ENCODE results near the gene CUBN.

Gene CUBN

DNA sequence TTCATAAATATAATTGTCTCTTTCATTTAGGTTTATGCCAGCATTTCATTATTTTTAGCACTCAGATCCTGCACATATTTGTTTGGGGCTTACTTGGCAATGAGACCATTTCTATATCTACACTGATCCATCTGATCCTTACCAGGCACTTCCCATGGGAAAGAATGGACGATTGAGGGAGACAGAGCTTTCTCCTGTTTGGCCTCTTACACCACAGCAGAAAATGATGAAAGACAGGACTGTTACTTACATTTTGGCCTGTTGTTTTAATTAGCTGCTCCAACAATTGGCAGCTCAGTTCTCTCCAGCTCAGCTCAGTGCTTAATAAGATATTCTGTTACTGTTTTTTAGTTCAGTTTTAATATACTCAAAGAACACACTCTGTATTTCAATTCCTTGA lies 234.8 kb downstream of the CUBN start:
- DNase-seq (ENCODE audit: low spot score) = no peak
- H3K27ac Mint-ChIP-seq = no peak overlapping the region
- H3K4me1 Mint-ChIP-seq (ENCODE audit: low read depth) = peaks cover 4% of the 10 kb centered on the region
- no peaks in the 10 kb centered on the region for H3K36me3 Mint-ChIP-seq (ENCODE audit: low read depth)
- peaks cover 31% of the 10 kb centered on the region for H3K27me3 Mint-ChIP-seq (ENCODE audit: low read depth)
- H3K4me3 Mint-ChIP-seq = no peak overlapping the region
- H3K9me3 Mint-ChIP-seq = no peaks in the 10 kb centered on the region

DNA sequence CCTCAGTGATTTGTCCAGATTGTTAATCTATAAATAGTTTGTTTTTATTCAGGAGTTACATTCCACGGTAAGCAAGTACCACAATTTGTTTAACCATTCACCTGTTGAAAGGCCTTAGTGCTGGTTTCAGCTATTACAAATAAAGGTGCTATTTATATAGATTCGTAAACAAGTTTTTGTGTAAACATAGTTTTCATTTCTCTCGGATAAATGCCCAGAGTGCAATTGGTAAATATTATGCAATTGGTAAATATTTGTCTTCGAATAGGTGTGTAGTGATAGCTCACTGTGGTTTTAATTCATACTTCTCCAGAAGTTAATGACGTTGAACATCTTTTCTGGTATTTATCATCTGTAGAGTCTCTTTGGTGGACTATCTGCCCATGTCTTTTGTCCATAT lies 235.9 kb downstream of the CUBN start:
- H3K36me3 Mint-ChIP-seq (ENCODE audit: low read depth) = no peaks in the 10 kb centered on the region
- H3K4me1 Mint-ChIP-seq (ENCODE audit: low read depth) = peaks cover 4% of the 10 kb centered on the region
- DNase-seq (ENCODE audit: low spot score) = no peak
- H3K27me3 Mint-ChIP-seq (ENCODE audit: low read depth) = peaks cover 28% of the 10 kb centered on the region
- no peaks in the 10 kb centered on the region for H3K9me3 Mint-ChIP-seq
- no peak overlapping the region for H3K4me3 Mint-ChIP-seq
- H3K27ac Mint-ChIP-seq = no peak overlapping the region

DNA sequence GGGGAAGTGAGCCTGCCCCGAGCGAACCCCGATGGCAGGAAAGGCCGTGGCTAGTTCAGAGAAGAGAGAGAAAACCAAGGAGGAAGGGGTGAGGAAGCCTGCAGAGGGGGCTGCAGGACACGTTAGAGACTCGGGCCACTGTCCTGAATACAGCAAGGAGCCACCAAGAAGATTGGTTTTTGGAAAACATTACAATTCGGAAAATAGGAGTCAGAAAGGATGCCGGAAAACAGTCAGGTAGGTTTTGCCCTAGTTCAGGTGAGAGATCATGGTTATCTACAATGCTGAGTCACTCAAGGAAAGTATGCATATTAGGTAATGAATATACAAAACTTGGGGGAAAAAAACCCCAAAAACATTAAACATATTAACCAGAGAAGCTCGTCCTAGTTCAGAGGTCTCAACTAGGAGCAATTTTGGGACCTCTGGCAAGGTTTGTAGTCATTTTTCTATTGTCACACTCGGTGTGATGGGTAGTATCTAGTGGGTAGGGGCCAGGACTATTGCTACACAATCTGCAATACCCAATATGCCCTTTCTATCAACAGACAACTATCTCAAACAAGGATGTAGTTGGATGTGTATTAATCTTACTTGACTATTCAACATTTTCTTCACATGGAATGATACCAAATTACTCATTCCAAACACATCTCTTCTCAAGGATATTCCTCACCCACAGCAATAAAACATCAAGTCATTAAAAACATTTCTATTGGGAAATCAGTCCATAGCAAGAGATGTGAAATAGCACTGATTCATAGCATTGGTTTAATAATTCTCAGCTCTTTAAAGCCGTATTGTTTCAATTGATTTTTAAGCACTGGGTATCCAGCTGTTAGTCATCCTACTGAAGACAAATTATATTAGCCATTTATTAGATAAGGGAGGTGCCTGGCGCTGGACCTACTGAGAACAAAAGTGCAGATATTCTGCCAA lies 238.0 kb downstream of the CUBN start:
- Mint-ChIP-seq H3K27ac (no peak overlapping the region), H3K4me3 (peak overlapping the region; percentile 37), H3K27me3 (ENCODE audit: low read depth) (peaks cover 30% of the 10 kb centered on the region)

DNA sequence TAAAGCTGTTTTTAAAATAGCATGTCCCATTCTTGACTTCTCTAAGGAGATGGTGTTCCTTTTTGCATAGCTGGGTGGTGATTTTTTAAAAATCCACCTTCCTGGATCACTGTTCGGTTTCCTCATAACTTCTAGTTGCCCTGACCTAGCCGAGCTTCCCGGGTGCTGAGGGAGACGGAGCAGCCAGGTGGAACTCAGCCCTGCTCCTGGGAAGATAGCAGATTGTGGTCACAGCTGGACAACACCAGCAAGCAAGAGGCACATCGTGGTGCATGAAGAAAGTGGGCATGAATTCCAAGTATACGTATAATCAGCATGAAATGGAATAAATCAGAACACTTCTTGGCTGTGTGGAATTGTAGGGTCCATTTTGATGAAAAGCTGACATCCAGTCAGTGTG lies 238.9 kb downstream of the CUBN start:
- peaks cover 4% of the 10 kb centered on the region for H3K4me1 Mint-ChIP-seq (ENCODE audit: low read depth)
- H3K9me3 Mint-ChIP-seq = no peaks in the 10 kb centered on the region
- H3K36me3 Mint-ChIP-seq (ENCODE audit: low read depth) = no peaks in the 10 kb centered on the region
- H3K27ac Mint-ChIP-seq = no peak overlapping the region
- H3K4me3 Mint-ChIP-seq = no peak overlapping the region
- no peak for DNase-seq (ENCODE audit: low spot score)
- peaks cover 25% of the 10 kb centered on the region for H3K27me3 Mint-ChIP-seq (ENCODE audit: low read depth)

More for the DNA sequence above, 238.0 kb downstream of the CUBN start:
- DNase-seq (ENCODE audit: low spot score) = no peak
- Mint-ChIP-seq H3K9me3 (no peaks in the 10 kb centered on the region), H3K36me3 (ENCODE audit: low read depth) (no peaks in the 10 kb centered on the region), H3K4me1 (ENCODE audit: low read depth) (peaks cover 4% of the 10 kb centered on the region)

DNA sequence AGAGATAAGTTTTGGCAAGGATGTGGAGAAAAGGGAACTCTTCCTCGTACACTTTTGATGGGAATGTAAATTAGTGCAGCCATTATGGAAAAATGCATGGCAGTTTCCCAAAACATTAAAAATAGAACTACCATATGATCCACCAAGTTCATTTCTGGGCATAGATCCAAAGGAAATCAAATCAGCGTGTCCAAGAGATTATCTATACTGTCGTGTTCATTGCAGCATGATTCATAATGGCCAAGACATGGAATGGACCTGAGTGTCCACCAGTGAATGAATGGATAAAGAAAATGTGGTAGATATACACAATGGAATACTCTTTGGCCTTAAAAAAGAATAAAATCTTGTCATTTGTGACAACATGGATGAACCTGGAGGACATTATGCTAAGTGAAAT lies 242.0 kb downstream of the CUBN start:
- H3K4me3 Mint-ChIP-seq = no peak overlapping the region
- H3K27ac Mint-ChIP-seq = no peak overlapping the region
- no peaks in the 10 kb centered on the region for H3K9me3 Mint-ChIP-seq
- DNase-seq (ENCODE audit: low spot score) = no peak
- no peaks in the 10 kb centered on the region for H3K36me3 Mint-ChIP-seq (ENCODE audit: low read depth)
- peaks cover 4% of the 10 kb centered on the region for H3K4me1 Mint-ChIP-seq (ENCODE audit: low read depth)
- H3K27me3 Mint-ChIP-seq (ENCODE audit: low read depth) = peaks cover 17% of the 10 kb centered on the region

DNA sequence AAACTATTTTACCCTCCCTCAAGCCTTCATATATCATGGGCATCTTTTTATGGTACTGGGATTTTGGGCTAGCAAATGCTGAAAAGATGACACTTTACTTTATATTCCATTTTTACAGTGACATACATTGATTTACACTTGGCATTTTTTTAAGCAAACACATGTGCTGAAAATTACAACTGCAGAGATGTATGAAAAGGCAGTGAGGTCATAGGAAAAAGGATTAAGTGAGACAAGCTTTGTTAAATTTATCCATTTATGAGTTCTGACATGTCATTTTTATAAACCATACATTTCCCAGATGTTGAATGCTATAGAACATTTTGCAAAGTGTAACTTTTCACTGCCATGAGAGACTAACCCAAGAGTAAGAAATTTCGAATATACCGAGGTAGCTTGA lies 243.6 kb downstream of the CUBN start:
- Mint-ChIP-seq H3K27me3 (ENCODE audit: low read depth) (peaks cover 10% of the 10 kb centered on the region), H3K4me1 (ENCODE audit: low read depth) (peaks cover under 1% of the 10 kb centered on the region), H3K4me3 (no peak overlapping the region), H3K27ac (no peak overlapping the region), H3K9me3 (no peaks in the 10 kb centered on the region), H3K36me3 (ENCODE audit: low read depth) (no peaks in the 10 kb centered on the region)
- DNase-seq (ENCODE audit: low spot score) = no peak

DNA sequence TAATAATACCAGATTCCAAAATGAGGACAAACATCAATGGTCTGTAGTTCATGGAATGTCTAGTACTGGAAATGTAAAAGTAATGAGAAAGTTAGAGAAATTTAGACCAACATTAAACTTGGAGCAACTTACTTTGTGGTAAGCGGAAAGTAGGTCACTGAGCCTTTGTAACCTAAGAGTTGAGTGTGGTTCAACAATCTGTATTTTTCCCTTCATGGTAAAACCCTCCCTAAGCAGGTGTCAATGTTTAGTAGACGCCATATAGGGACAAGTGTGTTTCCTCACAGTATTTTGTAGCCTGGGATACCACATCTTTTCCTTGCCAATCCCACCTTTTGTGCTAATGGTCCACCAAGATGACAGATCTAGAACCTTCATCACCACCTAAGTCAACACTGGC lies 245.1 kb downstream of the CUBN start:
- H3K4me1 Mint-ChIP-seq (ENCODE audit: low read depth) = no peaks in the 10 kb centered on the region
- H3K27me3 Mint-ChIP-seq (ENCODE audit: low read depth) = peaks cover 8% of the 10 kb centered on the region
- H3K27ac Mint-ChIP-seq = no peak overlapping the region
- DNase-seq (ENCODE audit: low spot score) = no peak
- H3K4me3 Mint-ChIP-seq = no peak overlapping the region
- H3K36me3 Mint-ChIP-seq (ENCODE audit: low read depth) = no peaks in the 10 kb centered on the region
- H3K9me3 Mint-ChIP-seq = no peaks in the 10 kb centered on the region

DNA sequence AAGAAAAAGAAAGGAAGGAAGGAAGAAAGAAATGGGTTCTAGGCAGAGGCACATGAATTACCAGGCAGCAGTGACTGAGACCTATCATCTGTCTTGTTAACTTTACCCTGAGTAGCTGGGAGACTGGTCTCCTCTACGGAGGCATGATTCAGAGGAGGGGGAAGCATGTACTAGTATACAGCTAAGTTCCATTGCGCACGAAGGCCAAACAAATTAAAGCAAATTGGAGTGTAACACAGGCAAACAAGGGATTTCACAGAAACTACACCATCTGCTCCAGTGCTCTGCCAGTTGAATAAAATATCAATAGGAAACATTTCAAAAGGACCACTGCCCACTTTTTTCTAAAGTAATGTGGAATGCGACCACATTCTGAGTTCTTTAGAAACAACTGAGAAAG lies 246.5 kb downstream of the CUBN start:
- H3K9me3 Mint-ChIP-seq = no peaks in the 10 kb centered on the region
- H3K36me3 Mint-ChIP-seq (ENCODE audit: low read depth) = no peaks in the 10 kb centered on the region
- no peak for DNase-seq (ENCODE audit: low spot score)
- no peaks in the 10 kb centered on the region for H3K4me1 Mint-ChIP-seq (ENCODE audit: low read depth)
- H3K27me3 Mint-ChIP-seq (ENCODE audit: low read depth) = peaks cover 8% of the 10 kb centered on the region
- H3K27ac Mint-ChIP-seq = no peak overlapping the region
- no peak overlapping the region for H3K4me3 Mint-ChIP-seq

DNA sequence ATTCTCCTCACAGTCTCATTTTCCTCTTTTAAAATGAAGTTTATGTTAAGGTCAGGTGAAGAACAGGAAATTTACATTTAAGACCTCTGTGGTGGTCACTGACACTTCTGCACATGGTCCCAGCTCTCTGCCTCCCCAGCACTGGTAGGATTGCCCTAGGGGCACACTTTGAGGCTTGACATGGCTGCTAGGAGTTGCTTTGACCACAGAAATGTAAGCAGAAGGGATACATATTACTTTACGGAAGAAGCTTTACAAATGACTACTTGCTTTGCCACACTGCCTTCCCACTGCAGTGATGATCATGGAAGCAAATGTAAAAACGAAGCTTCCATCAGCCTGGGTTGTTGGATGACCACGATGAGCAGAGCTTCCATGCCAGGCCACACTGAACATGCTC lies 259.3 kb downstream of the CUBN start:
- peaks cover 14% of the 10 kb centered on the region for H3K27me3 Mint-ChIP-seq (ENCODE audit: low read depth)
- no peak overlapping the region for H3K4me3 Mint-ChIP-seq
- no peaks in the 10 kb centered on the region for H3K36me3 Mint-ChIP-seq (ENCODE audit: low read depth)
- no peaks in the 10 kb centered on the region for H3K9me3 Mint-ChIP-seq
- no peak overlapping the region for H3K27ac Mint-ChIP-seq
- H3K4me1 Mint-ChIP-seq (ENCODE audit: low read depth) = no peaks in the 10 kb centered on the region
- no peak for DNase-seq (ENCODE audit: low spot score)

DNA sequence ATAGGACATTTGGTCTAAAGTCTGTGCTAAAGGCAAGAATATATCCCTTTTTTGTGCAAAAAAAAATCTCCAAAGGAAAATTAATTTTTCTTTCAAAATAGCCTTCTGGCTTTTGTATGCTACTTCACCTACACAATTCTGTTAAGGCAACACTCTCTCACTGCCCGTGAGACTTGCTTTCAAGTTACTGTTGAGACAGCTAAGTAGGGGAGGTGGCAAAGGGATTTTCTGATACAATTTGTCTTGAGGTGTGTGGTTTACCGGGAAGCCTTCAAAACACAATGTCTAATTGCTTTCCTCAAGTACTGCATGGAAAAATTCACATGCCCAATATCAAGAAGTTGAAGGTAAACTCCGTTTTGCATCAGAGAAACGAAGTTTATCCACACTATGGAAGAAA lies 261.6 kb downstream of the CUBN start:
- H3K9me3 Mint-ChIP-seq = no peaks in the 10 kb centered on the region
- no peaks in the 10 kb centered on the region for H3K36me3 Mint-ChIP-seq (ENCODE audit: low read depth)
- peaks cover 14% of the 10 kb centered on the region for H3K27me3 Mint-ChIP-seq (ENCODE audit: low read depth)
- H3K27ac Mint-ChIP-seq = no peak overlapping the region
- H3K4me3 Mint-ChIP-seq = no peak overlapping the region
- no peak for DNase-seq (ENCODE audit: low spot score)
- no peaks in the 10 kb centered on the region for H3K4me1 Mint-ChIP-seq (ENCODE audit: low read depth)

DNA sequence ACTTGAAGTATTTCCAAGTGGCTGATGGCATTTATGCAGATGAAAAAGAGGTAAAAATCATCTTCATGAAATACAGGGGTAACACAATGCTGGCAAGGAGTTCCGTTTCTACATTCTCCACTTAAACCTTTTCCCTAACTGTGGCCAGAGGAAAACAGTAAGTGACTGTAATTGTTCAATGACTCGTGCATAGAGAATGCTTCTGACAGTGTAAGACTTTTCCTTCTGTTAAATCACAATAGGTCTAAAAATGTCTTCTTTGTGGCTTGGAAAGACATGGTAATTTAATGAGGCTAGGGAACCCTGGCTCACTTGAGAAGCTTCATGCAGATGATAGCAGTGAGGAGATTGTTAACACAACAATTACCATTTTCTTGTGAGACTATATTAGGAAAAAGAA lies 262.1 kb downstream of the CUBN start:
- DNase-seq (ENCODE audit: low spot score) = no peak
- H3K36me3 Mint-ChIP-seq (ENCODE audit: low read depth) = no peaks in the 10 kb centered on the region
- H3K27me3 Mint-ChIP-seq (ENCODE audit: low read depth) = peaks cover 14% of the 10 kb centered on the region
- no peak overlapping the region for H3K4me3 Mint-ChIP-seq
- H3K9me3 Mint-ChIP-seq = no peaks in the 10 kb centered on the region
- no peaks in the 10 kb centered on the region for H3K4me1 Mint-ChIP-seq (ENCODE audit: low read depth)
- no peak overlapping the region for H3K27ac Mint-ChIP-seq

DNA sequence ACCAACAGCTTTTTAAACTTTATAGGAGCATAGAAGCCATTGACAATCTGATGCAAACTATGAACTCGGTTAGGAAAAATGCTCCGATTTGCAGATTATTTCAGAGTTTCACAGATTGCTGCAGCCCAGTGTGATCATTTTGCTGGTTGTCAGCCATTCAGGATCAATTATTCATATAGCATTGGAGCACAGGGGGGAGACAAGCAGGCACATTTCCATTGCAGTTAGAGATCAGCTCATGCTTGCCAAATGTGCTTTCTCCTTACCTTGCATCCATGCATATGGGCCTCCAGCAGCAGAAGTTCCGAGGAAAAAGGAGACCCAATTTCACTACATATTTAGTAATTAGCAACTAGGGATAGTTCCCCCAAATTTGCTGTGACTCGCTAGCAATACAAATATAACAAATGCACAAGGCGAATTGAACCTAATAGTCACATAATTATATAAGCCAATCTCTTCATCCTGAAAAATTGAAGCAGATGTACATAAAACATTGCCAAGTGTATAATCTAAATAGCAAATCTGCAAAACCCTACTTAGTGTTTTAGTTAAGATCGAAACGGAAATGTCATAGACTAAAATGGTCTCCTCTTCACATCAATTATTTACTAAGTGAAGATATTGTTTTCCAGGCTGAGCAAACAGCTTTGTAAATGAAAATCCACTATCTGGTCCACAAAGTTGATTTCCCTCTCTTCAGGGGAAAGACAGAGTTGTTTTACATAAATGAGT lies 262.9 kb downstream of the CUBN start:
- no peaks in the 10 kb centered on the region for H3K4me1 Mint-ChIP-seq (ENCODE audit: low read depth)

DNA sequence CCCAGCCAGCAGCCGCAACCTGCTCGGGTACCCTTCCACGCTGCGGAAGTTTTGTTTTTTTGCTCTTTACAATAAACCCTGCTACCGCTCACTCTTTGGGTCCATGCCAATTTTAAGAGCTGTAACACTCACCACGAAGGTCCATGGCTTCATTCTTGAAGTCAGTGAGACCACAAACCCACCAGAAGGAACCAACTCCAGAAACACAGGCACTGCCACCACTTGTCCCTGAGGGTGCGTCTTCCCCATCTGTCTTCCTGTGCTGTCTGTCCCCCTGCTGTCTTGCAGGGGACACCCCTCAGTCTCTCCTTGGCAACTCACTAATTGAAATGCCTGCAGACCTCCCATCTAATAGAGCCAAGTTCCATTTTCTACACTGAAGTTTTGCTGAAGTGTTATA lies 263.8 kb downstream of the CUBN start:
- Mint-ChIP-seq H3K27ac (no peak overlapping the region), H3K4me1 (ENCODE audit: low read depth) (no peaks in the 10 kb centered on the region), H3K4me3 (no peak overlapping the region), H3K36me3 (ENCODE audit: low read depth) (no peaks in the 10 kb centered on the region), H3K27me3 (ENCODE audit: low read depth) (peaks cover 17% of the 10 kb centered on the region), H3K9me3 (no peaks in the 10 kb centered on the region)
- DNase-seq (ENCODE audit: low spot score) = no peak

More for the DNA sequence above, 262.9 kb downstream of the CUBN start:
- Mint-ChIP-seq H3K9me3 (no peaks in the 10 kb centered on the region), H3K27ac (no peak overlapping the region), H3K36me3 (ENCODE audit: low read depth) (no peaks in the 10 kb centered on the region), H3K4me3 (no peak overlapping the region), H3K27me3 (ENCODE audit: low read depth) (peaks cover 14% of the 10 kb centered on the region)
- no peak for DNase-seq (ENCODE audit: low spot score)

DNA sequence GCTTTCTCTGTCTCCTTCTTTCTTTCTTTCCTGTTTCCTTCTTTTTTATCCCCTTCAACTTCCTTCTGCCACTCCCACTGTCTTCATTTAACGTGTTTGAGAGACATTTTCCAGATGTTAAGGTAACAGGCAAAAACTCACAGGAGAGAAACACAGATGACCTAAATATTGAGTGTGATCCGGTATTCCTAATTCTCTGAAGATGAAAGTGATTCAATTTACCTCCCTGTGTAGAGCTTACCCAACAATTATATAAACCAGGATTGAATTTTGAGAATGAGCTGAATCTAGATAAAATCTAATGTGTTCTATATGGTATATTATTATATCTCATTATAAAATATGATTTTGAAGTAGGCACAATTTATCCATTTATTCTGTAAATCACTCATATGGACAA lies 265.8 kb downstream of the CUBN start:
- Mint-ChIP-seq H3K27ac (no peak overlapping the region), H3K4me1 (ENCODE audit: low read depth) (no peaks in the 10 kb centered on the region), H3K36me3 (ENCODE audit: low read depth) (no peaks in the 10 kb centered on the region), H3K27me3 (ENCODE audit: low read depth) (peaks cover 15% of the 10 kb centered on the region), H3K9me3 (no peaks in the 10 kb centered on the region), H3K4me3 (no peak overlapping the region)
- DNase-seq (ENCODE audit: low spot score) = no peak

Data from T-helper 2 cell treated with Interferon-gamma antibody and Interleukin-4, amounts not matched to agents 5 μg/mL and 100 μg/mL, for 36 hours (primary cell).